ENCODE data around the gene C6orf141. TPM values are rescaled to one million over a fixed set of nuclear protein-coding genes. Genes with fewer than 3 reads are reported as not detected.

C6orf141 gene
- not detected in 2 replicates for total RNA-seq (2014; rRNA removed; shearing (Covaris generic))

DNA sequence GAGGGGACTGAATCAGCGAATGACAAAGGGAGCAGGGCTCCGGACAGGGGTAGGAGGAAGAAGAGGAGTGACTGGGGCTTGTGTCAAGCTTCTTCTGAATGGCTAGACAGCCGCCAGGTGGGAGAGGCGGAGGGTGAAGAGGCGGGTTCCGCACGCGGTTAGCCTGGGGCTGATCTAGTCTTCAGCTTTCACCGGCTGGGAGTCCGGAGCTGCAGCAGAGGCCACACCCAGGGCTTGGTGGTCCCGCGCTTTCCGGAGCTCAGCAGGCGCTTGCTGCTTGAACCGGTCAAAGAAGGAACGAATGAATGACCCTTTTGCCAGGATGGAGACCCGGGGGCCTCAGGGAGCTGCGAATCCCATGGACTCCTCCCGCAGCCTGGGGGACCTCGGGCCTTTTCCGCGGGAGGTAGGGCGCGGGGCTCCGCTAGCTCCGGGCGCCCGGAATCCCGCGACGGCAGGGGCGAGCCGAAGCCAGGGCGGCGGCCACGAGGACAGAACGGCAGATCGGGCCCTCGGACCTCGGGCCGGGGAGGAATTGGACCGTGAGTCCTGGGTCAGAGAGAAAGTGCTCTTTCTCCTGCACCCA, at the start of gene C6orf141:
Gene C6orf141 (plus strand): TSS at position 177 of the 586 bp plus-strand sequence. CDS start 125 bp downstream, at position 302.
- DNase-seq = no peak
- H3K9me3 ChIP-seq (replicated peaks) = no peaks in the 10 kb centered on the region
- H3K27me3 ChIP-seq = no peaks in the 10 kb centered on the region
- H3K4me3 ChIP-seq = no peak within 1 kb of the TSS
- H3K36me3 ChIP-seq = no peaks in the 10 kb centered on the region
- no peaks in the 10 kb centered on the region for H3K4me1 ChIP-seq
- no peak within 1 kb of the TSS for H3K27ac ChIP-seq

DNA sequence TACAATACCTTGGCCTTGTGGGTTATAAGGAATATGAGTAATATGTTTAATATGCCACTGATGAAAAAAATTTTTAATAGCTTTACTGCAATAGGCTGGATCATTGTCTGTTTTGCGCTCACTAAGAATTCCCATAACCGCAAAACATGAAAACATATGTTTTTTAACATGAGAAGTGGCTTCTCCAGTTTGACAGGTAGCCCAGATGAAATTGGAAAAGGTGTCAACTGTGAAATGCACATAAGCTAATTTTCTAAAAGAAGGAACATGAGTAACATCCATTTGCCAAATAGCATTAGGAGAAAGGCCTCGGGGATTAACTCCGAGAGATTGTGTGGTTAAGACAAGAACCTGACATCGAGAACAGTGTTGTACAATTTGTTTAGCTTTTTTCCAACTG, 45.8 kb upstream of the C6orf141 start:
- H3K27me3 ChIP-seq = no peaks in the 10 kb centered on the region
- no peaks in the 10 kb centered on the region for H3K9me3 ChIP-seq (replicated peaks)
- H3K36me3 ChIP-seq = no peaks in the 10 kb centered on the region
- no peak for DNase-seq
- H3K4me1 ChIP-seq = no peaks in the 10 kb centered on the region
- no peak overlapping the region for H3K27ac ChIP-seq
- H3K4me3 ChIP-seq = no peak overlapping the region

DNA sequence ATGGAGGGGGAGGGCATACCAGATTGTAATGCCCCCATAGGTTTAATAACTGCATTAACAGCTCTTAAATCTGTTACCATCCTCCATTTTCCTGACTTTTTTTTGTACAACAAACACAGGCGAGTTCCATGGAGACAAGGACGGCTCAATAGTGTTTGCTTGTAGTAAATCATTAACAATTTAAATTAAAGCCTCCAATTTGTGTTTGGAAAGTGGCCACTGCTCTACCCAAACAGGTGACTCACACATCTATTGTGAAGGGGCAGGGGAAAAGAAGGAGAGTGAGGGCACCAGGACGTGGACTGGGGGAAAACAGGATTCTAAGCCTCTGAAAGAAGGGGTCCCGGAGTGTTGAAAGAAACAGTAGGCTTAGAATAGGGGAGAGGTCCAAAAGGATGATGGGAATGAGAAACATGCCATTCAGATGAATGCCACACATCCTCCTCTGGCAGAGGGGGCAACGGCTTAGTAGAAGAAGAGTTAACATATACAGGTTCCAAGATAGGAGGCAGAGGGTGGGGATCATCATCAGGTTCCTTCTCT, 43.8 kb upstream of the C6orf141 start:
- Histone ChIP-seq H3K4me3 (no peak overlapping the region), H3K27ac (no peak overlapping the region), H3K4me1 (no peaks in the 10 kb centered on the region), H3K9me3 (replicated peaks) (no peaks in the 10 kb centered on the region), H3K36me3 (no peaks in the 10 kb centered on the region), H3K27me3 (no peaks in the 10 kb centered on the region)
- no peak for DNase-seq

DNA sequence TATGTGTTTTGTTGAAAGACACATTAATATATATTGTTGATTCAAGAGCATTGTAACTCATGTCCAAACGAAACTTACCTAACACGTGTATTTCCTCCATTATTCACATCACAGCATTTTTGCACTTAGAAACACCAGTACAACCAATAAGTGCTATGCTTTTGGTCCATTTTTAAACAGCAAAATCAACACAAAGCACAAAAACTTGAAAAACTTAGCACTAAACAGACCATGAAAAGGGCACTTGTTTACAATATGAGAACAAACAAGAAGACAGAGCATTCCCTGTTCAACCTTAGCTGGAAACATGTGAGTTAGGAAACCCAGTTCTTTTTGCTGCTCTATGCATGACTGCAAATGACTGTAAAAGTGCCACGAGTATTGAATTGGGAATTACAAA, 41.1 kb upstream of the C6orf141 start:
- no peaks in the 10 kb centered on the region for H3K36me3 ChIP-seq
- H3K4me1 ChIP-seq = no peaks in the 10 kb centered on the region
- H3K27ac ChIP-seq = no peak overlapping the region
- no peak overlapping the region for H3K4me3 ChIP-seq
- no peaks in the 10 kb centered on the region for H3K9me3 ChIP-seq (replicated peaks)
- no peak for DNase-seq
- no peaks in the 10 kb centered on the region for H3K27me3 ChIP-seq

DNA sequence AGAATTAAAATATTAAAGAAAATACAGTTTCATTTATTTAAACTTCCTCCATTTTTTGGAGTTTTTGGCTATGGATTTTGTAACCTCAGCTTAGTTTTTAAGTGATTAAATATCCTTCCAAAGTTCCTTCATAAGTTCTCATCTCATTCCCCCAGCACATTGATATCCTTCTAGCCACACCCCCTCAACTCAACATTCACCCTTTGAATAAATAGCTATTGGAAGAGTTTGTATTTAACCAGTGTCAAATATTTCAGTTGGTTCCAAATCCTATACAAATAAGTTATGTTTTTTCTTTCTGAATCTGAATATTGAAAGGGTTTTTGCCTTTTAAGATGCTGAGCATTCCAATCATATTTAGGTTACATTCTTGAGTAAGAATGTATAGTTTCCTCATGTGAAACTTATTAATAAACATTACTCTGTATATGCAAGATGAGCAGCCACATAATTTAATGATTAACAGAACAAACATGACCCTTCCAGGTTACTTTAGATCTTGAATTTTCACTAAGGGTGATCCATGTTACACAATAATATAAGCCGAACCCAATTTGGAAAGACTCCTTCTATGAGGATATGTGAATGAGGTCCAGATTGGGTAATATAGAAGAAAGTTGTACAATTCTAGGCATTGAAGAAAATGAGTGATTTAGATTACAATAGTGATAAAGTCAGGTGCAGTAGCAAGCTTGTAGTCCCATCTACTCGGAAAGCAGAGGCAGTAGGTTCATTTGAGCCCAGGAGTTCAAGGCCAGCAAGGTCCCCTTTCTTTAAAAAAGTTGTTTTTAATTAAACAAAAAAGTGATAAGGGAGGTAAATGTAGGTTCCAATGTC, 37.1 kb upstream of the C6orf141 start:
- no peaks in the 10 kb centered on the region for H3K4me1 ChIP-seq
- no peaks in the 10 kb centered on the region for H3K36me3 ChIP-seq
- H3K27me3 ChIP-seq = no peaks in the 10 kb centered on the region
- no peaks in the 10 kb centered on the region for H3K9me3 ChIP-seq (replicated peaks)
- DNase-seq = no peak
- no peak overlapping the region for H3K27ac ChIP-seq
- H3K4me3 ChIP-seq = no peak overlapping the region

DNA sequence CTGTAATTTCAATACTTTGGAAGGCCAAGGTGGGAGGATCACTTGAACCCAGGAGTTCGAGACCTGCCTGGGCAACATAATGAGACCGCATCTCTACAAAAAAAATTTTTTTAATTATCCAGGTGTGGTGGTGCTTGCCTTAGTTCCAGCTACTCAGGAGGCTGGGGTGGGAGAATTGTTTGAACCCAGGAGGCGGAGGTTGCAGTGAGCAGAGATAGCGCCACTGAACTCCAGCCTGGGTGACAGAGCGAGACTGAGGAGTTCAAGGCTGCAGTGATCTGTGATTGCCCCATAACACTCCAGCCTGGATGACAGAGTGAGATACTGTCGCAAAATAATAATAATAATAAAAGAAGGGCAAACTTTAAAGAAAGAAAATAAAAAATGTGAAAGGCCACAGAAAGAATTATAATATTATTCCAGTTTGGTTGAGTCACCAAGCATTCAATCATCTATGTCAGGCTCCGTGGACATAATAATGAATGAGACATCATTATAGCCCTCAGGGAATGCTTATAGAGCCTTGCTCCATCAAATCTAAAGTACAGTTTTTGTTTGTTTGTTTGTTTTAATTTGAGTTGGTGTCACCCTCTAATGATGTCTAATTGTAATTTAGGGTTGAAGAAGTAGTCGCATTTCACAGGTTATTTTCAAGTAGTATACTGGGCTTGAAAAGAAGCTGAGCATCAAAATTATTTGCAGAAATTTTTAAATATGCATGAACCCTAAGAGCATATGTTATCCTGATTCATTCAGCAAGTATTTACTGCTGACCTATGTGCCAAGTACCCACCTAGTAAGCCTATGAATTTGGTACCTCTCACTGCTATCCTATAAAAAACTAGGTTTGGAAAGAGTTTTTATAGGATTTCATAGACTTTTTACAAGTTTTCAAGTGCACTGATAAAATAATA, 35.6 kb upstream of the C6orf141 start:
- no peak for DNase-seq
- no peak overlapping the region for H3K27ac ChIP-seq

DNA sequence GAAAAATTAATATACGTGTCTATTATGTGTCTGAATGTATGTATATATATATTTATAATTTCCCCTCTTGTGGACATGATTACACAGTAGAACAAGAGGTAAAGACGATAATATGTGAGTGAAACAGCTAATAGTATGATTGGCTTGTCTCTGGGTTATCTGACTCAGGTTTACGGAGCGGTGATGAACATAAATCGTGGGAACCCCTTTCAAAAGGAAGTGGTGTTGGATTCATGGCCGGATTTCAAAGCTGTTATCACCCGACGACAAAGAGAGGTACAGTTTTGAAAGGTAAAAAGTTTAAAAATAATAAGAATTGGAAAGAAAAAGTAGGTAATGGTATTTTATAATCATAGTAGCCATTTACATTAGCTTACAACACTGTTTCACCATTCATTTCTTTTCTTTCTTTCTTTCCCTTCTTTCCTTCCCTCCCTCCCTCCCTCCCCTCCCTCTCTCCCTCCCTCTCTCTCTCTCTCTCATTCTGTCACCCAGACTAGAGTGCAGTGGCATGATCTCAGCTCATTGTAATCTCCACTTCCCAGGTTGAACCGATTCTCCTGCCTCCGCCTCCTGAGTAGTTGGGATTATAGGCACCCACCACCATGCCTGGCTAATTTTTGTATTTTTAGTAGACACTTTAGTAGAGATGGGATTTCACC, 34.9 kb upstream of the C6orf141 start:
- Histone ChIP-seq H3K27me3 (no peaks in the 10 kb centered on the region), H3K27ac (no peak overlapping the region), H3K4me1 (no peaks in the 10 kb centered on the region), H3K9me3 (replicated peaks) (no peaks in the 10 kb centered on the region), H3K4me3 (no peak overlapping the region), H3K36me3 (no peaks in the 10 kb centered on the region)
- DNase-seq = no peak

More for the DNA sequence above, 35.6 kb upstream of the C6orf141 start:
- no peaks in the 10 kb centered on the region for H3K36me3 ChIP-seq
- H3K27me3 ChIP-seq = no peaks in the 10 kb centered on the region
- H3K4me1 ChIP-seq = no peaks in the 10 kb centered on the region
- H3K4me3 ChIP-seq = no peak overlapping the region
- no peaks in the 10 kb centered on the region for H3K9me3 ChIP-seq (replicated peaks)

DNA sequence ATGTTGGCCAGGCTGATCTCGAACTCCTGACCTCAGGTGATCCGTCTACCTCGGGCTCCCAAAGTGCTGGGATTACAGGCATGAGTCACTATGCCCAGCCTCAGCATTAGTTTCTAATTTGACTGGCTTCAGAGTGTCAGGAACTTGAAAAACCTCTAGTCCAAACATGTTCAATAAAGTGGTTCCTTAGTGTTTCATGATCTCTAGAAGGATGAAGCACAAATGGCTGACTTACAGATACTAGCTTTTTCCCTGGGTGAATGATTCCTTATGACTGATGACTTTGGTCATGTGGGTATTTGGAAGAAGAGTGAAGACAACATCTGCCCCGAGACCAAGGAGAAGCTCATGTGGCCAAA, 34.3 kb upstream of the C6orf141 start:
- Histone ChIP-seq H3K27ac (no peak overlapping the region), H3K9me3 (replicated peaks) (no peaks in the 10 kb centered on the region), H3K27me3 (no peaks in the 10 kb centered on the region), H3K4me3 (no peak overlapping the region), H3K4me1 (no peaks in the 10 kb centered on the region), H3K36me3 (no peaks in the 10 kb centered on the region)
- no peak for DNase-seq

DNA sequence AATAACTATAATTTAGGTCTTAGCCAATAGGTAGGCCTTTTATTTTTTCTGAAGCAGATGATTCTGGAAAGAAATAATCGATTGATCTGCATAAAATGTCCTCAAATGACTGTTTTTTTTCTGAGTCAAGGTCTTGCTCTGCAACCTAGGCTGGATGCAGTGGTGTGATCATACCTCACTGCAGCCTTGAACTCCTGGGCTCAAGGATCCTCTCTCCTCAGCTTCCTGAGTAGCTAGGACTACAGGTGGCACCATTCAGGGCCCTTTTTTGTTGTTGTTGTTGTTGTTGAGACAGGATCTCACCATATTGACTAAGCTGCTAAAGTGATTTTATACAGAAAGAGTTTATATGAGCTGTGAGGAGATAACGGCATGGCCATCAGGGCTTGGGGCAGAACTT, 32.5 kb upstream of the C6orf141 start:
- H3K27ac ChIP-seq = no peak overlapping the region
- DNase-seq = no peak
- H3K4me3 ChIP-seq = no peak overlapping the region
- no peaks in the 10 kb centered on the region for H3K9me3 ChIP-seq (replicated peaks)
- H3K27me3 ChIP-seq = no peaks in the 10 kb centered on the region
- H3K36me3 ChIP-seq = no peaks in the 10 kb centered on the region
- no peaks in the 10 kb centered on the region for H3K4me1 ChIP-seq

DNA sequence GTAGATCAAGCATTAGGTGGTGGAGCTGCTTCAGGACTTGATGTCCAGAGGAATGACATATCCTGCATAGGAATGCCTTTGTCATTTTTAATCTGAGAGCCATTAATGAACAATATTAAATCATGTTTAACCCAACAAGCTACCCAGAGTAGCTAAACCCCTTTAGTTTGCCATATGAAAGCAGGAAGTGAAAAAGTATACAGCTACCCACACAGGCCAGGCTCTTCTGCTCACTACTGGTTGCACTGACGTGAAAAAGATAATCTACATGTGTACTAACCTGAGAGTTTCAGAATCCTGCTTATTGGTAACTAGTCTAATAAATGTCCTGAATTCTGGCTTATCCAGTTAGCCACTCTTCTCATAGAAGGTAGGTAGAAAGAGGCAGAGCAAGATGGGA, 30.8 kb upstream of the C6orf141 start:
- Histone ChIP-seq H3K27ac (no peak overlapping the region), H3K4me3 (no peak overlapping the region), H3K9me3 (replicated peaks) (no peaks in the 10 kb centered on the region), H3K36me3 (no peaks in the 10 kb centered on the region), H3K27me3 (no peaks in the 10 kb centered on the region), H3K4me1 (no peaks in the 10 kb centered on the region)
- DNase-seq = no peak

DNA sequence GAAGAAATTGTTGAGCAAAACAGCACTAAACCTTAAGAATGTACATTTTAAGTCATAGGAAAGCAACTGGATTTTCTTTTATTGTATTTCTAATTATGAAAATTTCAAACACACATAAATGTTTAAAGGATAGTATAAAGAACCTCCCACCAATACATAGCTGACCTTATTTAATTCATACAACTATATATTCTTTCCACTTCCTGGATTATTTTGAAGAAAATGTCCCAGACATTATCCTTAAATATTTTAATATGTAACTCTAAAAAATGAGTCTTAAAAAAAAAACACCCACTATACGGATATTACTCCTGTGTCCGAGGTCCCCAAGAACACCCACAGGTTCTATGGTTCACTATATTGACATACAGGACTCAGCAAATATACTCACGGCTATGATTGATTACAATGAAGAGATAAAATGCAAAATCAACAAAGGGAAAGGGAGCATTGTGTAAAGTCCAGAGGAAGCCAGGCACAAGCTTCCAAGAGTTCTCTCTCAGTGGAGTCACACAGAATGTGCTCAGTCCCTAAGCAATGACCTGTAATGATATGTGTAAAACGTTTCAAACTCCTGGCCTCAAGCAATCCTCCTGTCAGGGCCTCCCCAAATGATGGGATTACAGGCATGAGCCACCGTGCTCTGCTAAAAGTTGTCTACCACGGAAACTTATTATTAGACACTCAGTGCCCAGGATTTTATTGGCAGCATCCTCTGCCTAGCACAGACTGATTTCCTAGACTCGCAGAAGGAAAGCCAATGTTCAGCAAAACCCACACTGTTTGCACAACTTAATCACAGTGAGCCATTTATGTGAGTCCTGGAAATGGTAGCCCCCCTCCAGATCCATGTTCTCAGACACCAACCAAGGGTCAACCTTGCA, 27.5 kb upstream of the C6orf141 start:
- Histone ChIP-seq H3K4me3 (no peak overlapping the region), H3K9me3 (replicated peaks) (no peaks in the 10 kb centered on the region), H3K36me3 (no peaks in the 10 kb centered on the region), H3K4me1 (no peaks in the 10 kb centered on the region), H3K27ac (no peak overlapping the region), H3K27me3 (no peaks in the 10 kb centered on the region)
- DNase-seq = no peak

DNA sequence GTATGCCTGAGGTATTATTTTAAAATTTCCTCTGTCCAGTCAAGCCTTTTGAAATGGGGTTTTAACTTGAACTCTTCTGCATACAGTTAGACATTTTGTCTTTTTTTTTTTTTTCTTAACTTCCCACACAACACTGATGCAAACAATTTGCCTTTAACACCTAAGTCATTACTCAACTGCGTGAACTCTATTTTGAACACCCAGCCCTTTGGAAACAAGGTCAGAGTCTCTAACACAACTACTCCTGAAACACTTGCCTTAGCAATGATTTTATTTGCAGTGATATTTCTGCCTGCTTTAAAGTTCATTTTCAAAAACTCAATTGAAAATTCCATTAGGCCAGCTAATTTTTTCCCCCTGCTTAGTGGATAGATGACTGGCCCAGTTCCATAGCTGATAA, 26.6 kb upstream of the C6orf141 start:
- H3K4me3 ChIP-seq = no peak overlapping the region
- H3K27me3 ChIP-seq = no peaks in the 10 kb centered on the region
- H3K9me3 ChIP-seq (replicated peaks) = no peaks in the 10 kb centered on the region
- H3K27ac ChIP-seq = no peak overlapping the region
- DNase-seq = no peak
- no peaks in the 10 kb centered on the region for H3K36me3 ChIP-seq
- no peaks in the 10 kb centered on the region for H3K4me1 ChIP-seq

DNA sequence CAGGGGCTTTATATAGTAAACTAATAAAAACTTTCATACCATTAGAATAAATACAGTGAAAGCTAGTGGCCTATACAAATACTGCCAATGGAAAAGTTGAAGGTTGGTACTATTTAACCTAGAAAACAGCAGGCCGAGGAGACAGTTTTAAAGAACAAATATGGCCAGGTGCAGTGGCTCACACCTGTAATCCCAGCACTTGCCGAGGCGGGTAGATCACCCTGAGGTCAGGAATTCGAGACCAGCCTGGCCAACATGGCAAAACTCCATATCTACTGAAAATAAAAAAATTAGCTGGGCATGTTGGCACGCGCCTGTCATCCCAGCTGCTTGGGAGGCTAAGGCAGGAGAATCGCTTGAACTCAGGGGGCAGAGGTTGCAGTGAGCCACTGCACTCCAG, 25.9 kb upstream of the C6orf141 start:
- Histone ChIP-seq H3K27ac (no peak overlapping the region), H3K27me3 (no peaks in the 10 kb centered on the region), H3K36me3 (no peaks in the 10 kb centered on the region), H3K9me3 (replicated peaks) (no peaks in the 10 kb centered on the region), H3K4me1 (no peaks in the 10 kb centered on the region), H3K4me3 (no peak overlapping the region)
- no peak for DNase-seq

DNA sequence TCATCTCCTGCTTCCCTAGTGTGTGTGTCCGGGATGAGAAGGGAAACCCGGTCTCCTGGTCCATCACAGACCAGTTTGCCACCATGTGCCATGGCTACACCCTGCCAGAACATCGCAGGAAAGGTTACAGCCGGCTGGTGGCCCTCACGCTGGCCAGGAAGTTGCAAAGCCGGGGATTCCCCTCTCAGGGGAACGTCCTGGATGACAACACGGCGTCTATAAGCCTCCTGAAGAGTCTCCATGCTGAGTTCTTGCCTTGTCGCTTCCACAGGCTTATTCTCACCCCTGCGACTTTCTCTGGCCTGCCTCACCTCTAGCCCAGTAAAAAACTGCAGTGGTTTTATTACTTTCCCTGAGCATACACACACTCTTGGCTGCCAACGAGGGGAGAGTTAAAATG, 23.9 kb upstream of the C6orf141 start:
- no peak for DNase-seq
- Histone ChIP-seq H3K4me1 (no peaks in the 10 kb centered on the region), H3K9me3 (replicated peaks) (no peaks in the 10 kb centered on the region), H3K4me3 (no peak overlapping the region), H3K27me3 (no peaks in the 10 kb centered on the region), H3K27ac (no peak overlapping the region), H3K36me3 (no peaks in the 10 kb centered on the region)

Measured in SJCRH30 (cell line).